ENCODE measurements around the gene IL4R.

Gene IL4R

GRCh38 chr16:27314161-27314723 lies 468 bp downstream of the IL4R start:
- in situ Hi-C loops (cut with MboI; ENCODE audit: low sequenced_read_pairs): no loop called here

GRCh38 chr16:27314986-27315332 lies 1.2 kb downstream of the IL4R start:
- in situ Hi-C loops (cut with MboI; ENCODE audit: low sequenced_read_pairs): no loop called here

GRCh38 chr16:27315333-27316037 lies 1.7 kb downstream of the IL4R start:
- in situ Hi-C loops (cut with MboI; ENCODE audit: low sequenced_read_pairs): no loop called here

GRCh38 chr16:27316038-27316680 lies 2.4 kb downstream of the IL4R start:
- in situ Hi-C loops (cut with MboI; ENCODE audit: low sequenced_read_pairs): no loop called here

GRCh38 chr16:27317320-27317719 lies 3.5 kb downstream of the IL4R start:
- in situ Hi-C loops (cut with MboI; ENCODE audit: low sequenced_read_pairs): no loop called here

- in situ Hi-C loops (cut with MboI; ENCODE audit: low sequenced_read_pairs): no loop called here
Observed at GRCh38 chr16:27317738-27318391, 4.1 kb downstream of the IL4R start.

GRCh38 chr16:27318392-27319256 lies 4.8 kb downstream of the IL4R start:
- in situ Hi-C loops (cut with MboI; ENCODE audit: low sequenced_read_pairs): no loop called here

- in situ Hi-C loops (cut with MboI; ENCODE audit: low sequenced_read_pairs): no loop called here
Observed at GRCh38 chr16:27319257-27319965, 5.6 kb downstream of the IL4R start.

- in situ Hi-C loops (cut with MboI; ENCODE audit: low sequenced_read_pairs): no loop called here
Observed at GRCh38 chr16:27320261-27321012, 6.7 kb downstream of the IL4R start.

- in situ Hi-C loops (cut with MboI; ENCODE audit: low sequenced_read_pairs): no loop called here
Observed at GRCh38 chr16:27321013-27321915, 7.5 kb downstream of the IL4R start.

GRCh38 chr16:27322858-27323780 lies 9.3 kb downstream of the IL4R start:
- in situ Hi-C loops (cut with MboI; ENCODE audit: low sequenced_read_pairs): no loop called here

GRCh38 chr16:27323781-27324561 lies 10.2 kb downstream of the IL4R start:
- in situ Hi-C loops (cut with MboI; ENCODE audit: low sequenced_read_pairs): no loop called here

GRCh38 chr16:27324851-27325301 lies 11.1 kb downstream of the IL4R start:
- in situ Hi-C loops (cut with MboI; ENCODE audit: low sequenced_read_pairs): no loop called here

- in situ Hi-C loops (cut with MboI; ENCODE audit: low sequenced_read_pairs): no loop called here
Observed at GRCh38 chr16:27325736-27326135, 12.0 kb downstream of the IL4R start.

- in situ Hi-C loops (cut with MboI; ENCODE audit: low sequenced_read_pairs): no loop called here
Observed at GRCh38 chr16:27326251-27326650, 12.5 kb downstream of the IL4R start.

- in situ Hi-C loops (cut with MboI; ENCODE audit: low sequenced_read_pairs): no loop called here
Observed at GRCh38 chr16:27326738-27327585, 13.2 kb downstream of the IL4R start.
